SU-DHL-6 (cell line): ENCODE data around the gene UTP4.

Source experiments
- EZH2phosphoT487 ChIP-seq: fragments of 200-600 bp; sonication (generic), shearing (Covaris generic); conservative IDR thresholded peaks from 2 replicates; pipeline ENCODE4 v1.6.1; 2018; ENCODE audit warnings: mild to moderate bottlenecking, antibody characterized with exemption, low read length, moderate library complexity, mixed read lengths
- TF ChIP-seq, protein P1 (sequence below): fragments of 200-600 bp; sonication (generic); IDR thresholded peaks from one replicate; pipeline ENCODE4 v1.5.1; 2017; ENCODE audit warnings: antibody characterized with exemption, mild to moderate bottlenecking, low read length, moderate library complexity; ENCODE audit not compliant: insufficient read depth, poor library complexity, severe bottlenecking

DNA sequence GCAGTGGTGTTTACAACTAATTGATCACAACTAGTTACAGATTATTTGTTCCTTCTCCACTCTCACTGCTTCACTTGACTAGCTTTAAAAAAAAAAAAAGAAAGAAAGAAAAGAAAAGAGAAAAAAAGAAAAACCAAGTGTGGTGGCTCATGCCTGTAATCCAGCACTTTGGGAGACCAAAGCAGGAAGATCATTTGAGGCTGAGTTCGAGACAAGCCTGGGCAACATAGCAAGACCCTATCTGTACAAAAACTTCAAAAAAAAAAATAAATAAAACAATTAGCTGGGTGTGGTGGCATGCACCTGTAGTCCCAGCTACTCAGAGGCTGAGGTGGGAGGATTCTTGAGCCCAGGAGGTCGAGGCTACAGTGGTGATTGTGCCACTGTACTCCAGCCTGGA lies 58.7 kb downstream of the UTP4 start:
- TF ChIP-seq, protein P1, sequence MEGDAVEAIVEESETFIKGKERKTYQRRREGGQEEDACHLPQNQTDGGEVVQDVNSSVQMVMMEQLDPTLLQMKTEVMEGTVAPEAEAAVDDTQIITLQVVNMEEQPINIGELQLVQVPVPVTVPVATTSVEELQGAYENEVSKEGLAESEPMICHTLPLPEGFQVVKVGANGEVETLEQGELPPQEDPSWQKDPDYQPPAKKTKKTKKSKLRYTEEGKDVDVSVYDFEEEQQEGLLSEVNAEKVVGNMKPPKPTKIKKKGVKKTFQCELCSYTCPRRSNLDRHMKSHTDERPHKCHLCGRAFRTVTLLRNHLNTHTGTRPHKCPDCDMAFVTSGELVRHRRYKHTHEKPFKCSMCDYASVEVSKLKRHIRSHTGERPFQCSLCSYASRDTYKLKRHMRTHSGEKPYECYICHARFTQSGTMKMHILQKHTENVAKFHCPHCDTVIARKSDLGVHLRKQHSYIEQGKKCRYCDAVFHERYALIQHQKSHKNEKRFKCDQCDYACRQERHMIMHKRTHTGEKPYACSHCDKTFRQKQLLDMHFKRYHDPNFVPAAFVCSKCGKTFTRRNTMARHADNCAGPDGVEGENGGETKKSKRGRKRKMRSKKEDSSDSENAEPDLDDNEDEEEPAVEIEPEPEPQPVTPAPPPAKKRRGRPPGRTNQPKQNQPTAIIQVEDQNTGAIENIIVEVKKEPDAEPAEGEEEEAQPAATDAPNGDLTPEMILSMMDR, result no peak
- no peak for TF ChIP-seq EZH2phosphoT487
